K562 (cell line): ENCODE results near the gene CCDC15. TPM values are rescaled to one million over a fixed set of nuclear protein-coding genes. Genes with fewer than 3 reads are reported as not detected.

Experiments used
- ARNT ChIP-seq, 2 experiments: fragments of 450-650 bp; IDR thresholded peaks; 2 replicates each; pipeline ENCODE4 v1.6.1; 2016; ENCODE audit warnings: mild to moderate bottlenecking in 1 of 2
- CBX5 ChIP-seq: IDR thresholded peaks from 2 replicates; pipeline ENCODE4 v1.6.1; 2014; ENCODE audit warnings: low read depth, borderline replicate concordance
- E4F1 ChIP-seq: fragments of 250-450 bp; sonication (Bioruptor Pico); IDR thresholded peaks from 2 replicates; pipeline ENCODE4 v1.5.0; 2021; ENCODE audit warnings: mild to moderate bottlenecking, borderline replicate concordance
- KAT8 ChIP-seq: fragments of 450-650 bp; IDR thresholded peaks from 2 replicates; pipeline ENCODE4 v1.6.1; 2016; ENCODE audit warnings: low read depth, mild to moderate bottlenecking
- MBD2 ChIP-seq: sonication (generic); IDR thresholded peaks from 2 replicates; pipeline ENCODE4 v1.6.1; 2016; ENCODE audit warnings: low read depth, borderline replicate concordance
- MECOM ChIP-seq: fragments of 250-450 bp; sonication (Bioruptor Pico); IDR thresholded peaks from 2 replicates; pipeline ENCODE4 v1.8.0; 2022; ENCODE audit warnings: inconsistent platforms
- MEF2D ChIP-seq: conservative IDR thresholded peaks from 2 replicates; pipeline ENCODE4 v1.6.1; 2016; ENCODE audit warnings: low read depth, missing genetic modification characterization, missing compliant biosample characterization
- MTA2 ChIP-seq: fragments of 450-650 bp; IDR thresholded peaks from 2 replicates; pipeline ENCODE4 v1.6.1; 2016; ENCODE audit warnings: low read depth
- NCOR1 ChIP-seq: fragments of 450-650 bp; IDR thresholded peaks from 2 replicates; pipeline ENCODE4 v1.6.1; 2016; ENCODE audit warnings: mild to moderate bottlenecking, moderate library complexity
- NRF1 ChIP-seq, 2 experiments: fragments of 450-650 bp; IDR thresholded peaks in 1 of 2; conservative IDR thresholded peaks in 1 of 2; 2 replicates each; pipeline ENCODE4 v1.6.1; 2014; ENCODE audit warnings: mild to moderate bottlenecking in 2 of 2
- POLR3A ChIP-seq: IDR thresholded peaks from 2 replicates; pipeline ENCODE4 v1.6.1; 2011; ENCODE audit warnings: borderline replicate concordance, mild to moderate bottlenecking, moderate library complexity; ENCODE audit not compliant: insufficient read length, insufficient read depth; ENCODE audit errors: extremely low read depth
- PREB ChIP-seq: sonication (generic); formaldehyde crosslinking; IDR thresholded peaks from 2 replicates; pipeline ENCODE4 v1.8.1; 2023; ENCODE audit warnings: mild to moderate bottlenecking, missing genetic modification reagents
- PRPF4 ChIP-seq: fragments of 200-400 bp; formaldehyde crosslinking; IDR thresholded peaks from one replicate; pipeline ENCODE4 v1.6.1; 2017; ENCODE audit warnings: low read length, low read depth, mild to moderate bottlenecking; ENCODE audit not compliant: insufficient read depth, poor library complexity, severe bottlenecking
- RBBP5 ChIP-seq: fragments of 200-600 bp; sonication (generic); IDR thresholded peaks from 2 replicates; pipeline ENCODE4 v1.6.1; 2012; ENCODE audit warnings: borderline replicate concordance, mild to moderate bottlenecking, low read length, control low read depth, inconsistent platforms; ENCODE audit not compliant: insufficient read depth, poor library complexity, severe bottlenecking
- SAP30 ChIP-seq: fragments of 200-600 bp; sonication (generic); IDR thresholded peaks from 2 replicates; pipeline ENCODE4 v1.6.1; 2012; ENCODE audit warnings: borderline replicate concordance, low read depth, mild to moderate bottlenecking, moderate library complexity, low read length, control low read depth, inconsistent platforms; ENCODE audit not compliant: insufficient read depth, poor library complexity, severe bottlenecking
- U2AF2 ChIP-seq: fragments of 200-400 bp; formaldehyde crosslinking; optimal IDR thresholded peaks from 2 replicates; pipeline ENCODE3; 2017; ENCODE audit warnings: low read depth, mild to moderate bottlenecking, low read length
- USF2 ChIP-seq: sonication (generic); formaldehyde crosslinking; IDR thresholded peaks from 2 replicates; pipeline ENCODE4 v1.5.0; 2020; ENCODE audit warnings: missing genetic modification reagents
- VEZF1 ChIP-seq: fragments of 200-800 bp; sonication (Bioruptor generic); IDR thresholded peaks from 2 replicates; pipeline ENCODE4 v1.6.1; 2017; ENCODE audit warnings: missing genetic modification characterization, missing compliant biosample characterization
- YY1 ChIP-seq, 3 experiments: IDR thresholded peaks; 2 replicates each; pipeline ENCODE4 v1.6.1; 2011; ENCODE audit warnings: low read length in 2 of 3, mild to moderate bottlenecking in 2 of 3, moderate library complexity in 2 of 3, borderline replicate concordance in 1 of 3, control low read depth in 1 of 3, low read depth in 1 of 3; ENCODE audit not compliant: insufficient read depth in 3 of 3, insufficient replicate concordance in 2 of 3, control insufficient read depth in 1 of 3, insufficient read length in 1 of 3; ENCODE audit errors: extremely low read depth in 1 of 3
- ZNF140 ChIP-seq: fragments of 250-450 bp; sonication (Bioruptor Pico); IDR thresholded peaks from 2 replicates; pipeline ENCODE4 v1.8.0; 2021; ENCODE audit warnings: moderate library complexity, mild to moderate bottlenecking, inconsistent platforms
- ZNF644 ChIP-seq: fragments of 200-800 bp; sonication (Bioruptor generic); IDR thresholded peaks from 2 replicates; pipeline ENCODE4 v1.6.1; 2016; ENCODE audit warnings: low read depth, missing genetic modification characterization, missing compliant biosample characterization
- polyA plus RNA-seq, 8 experiments: library from polyadenylated mRNA; depleted of rRNA in 4 of 8; stranded (reverse) in 5 of 8; unstranded in 3 of 8; fragments of >200 nt; fragmentation: Nextera tagmentation in 2 of 8; fragmentation: Illumina TruSeq in 1 of 8; extraction: Ambion mirVana in 2 of 8; extraction: Trizol in 1 of 8; gene quantifications; 2 replicates each; pipeline versions ENCODE4 v1.2.1 to v1.2.3, GENCODE V29; 2011 to 2014; ENCODE audit warnings: inconsistent platforms in 1 of 8, missing spikeins in 1 of 8
- total RNA-seq, 7 experiments: library from RNA; depleted of rRNA in 6 of 7; stranded (reverse); fragments of >200 nt in 6 of 7; fragmentation: Illumina TruSeq in 2 of 7; extraction: Trizol in 2 of 7; gene quantifications; 2 replicates each; pipeline versions ENCODE4 v1.2.1 to v1.2.3, GENCODE V29; 2011 to 2021; ENCODE audit warnings: low replicate concordance in 1 of 7

The CCDC15 gene
- total and polyA plus RNA-seq, 9 of the 15 experiments (the other 6 are each of a cell fraction or from before 2014, with no cell fraction given), result 1.9 to 9.2 (median 3.9) TPM

GRCh38 chr11:125074511-125075241 is 120.7 kb downstream of the CCDC15 start (continued):
- no peak for TF ChIP-seq KAT8
- no peak for TF ChIP-seq MECOM (CRISPR knock-in tag)
- TF ChIP-seq E4F1 (CRISPR knock-in tag), result no peak
- peak; percentile 77 for TF ChIP-seq NCOR1
- TF ChIP-seq YY1 (IDR thresholded peaks at IDR 0.05; ENCODE audit: borderline replicate concordance in 1 of 3, control insufficient read depth in 1 of 3, extremely low read depth in 1 of 3, insufficient read depth in 3 of 3, insufficient read length in 1 of 3, insufficient replicate concordance in 2 of 3, low read depth in 1 of 3, low read length in 2 of 3), result no peak
- TF ChIP-seq CBX5, result no peak
- no peak for TF ChIP-seq POLR3A
- no peak for TF ChIP-seq PREB (CRISPR knock-in tag)
- no peak for TF ChIP-seq RBBP5
- peak; percentile 84 for TF ChIP-seq MTA2
- TF ChIP-seq ZNF644 (tag), result no peak
- peak; percentile 56; the same call in 1 of the 2 replicates for TF ChIP-seq VEZF1 (CRISPR knock-in tag)
- no peak for TF ChIP-seq ZNF140 (CRISPR knock-in tag)
- TF ChIP-seq PRPF4, result no peak
- TF ChIP-seq ARNT (IDR thresholded peaks at IDR 0.05), result no peak
- TF ChIP-seq U2AF2, result no peak
- TF ChIP-seq NRF1 (conservative IDR thresholded peaks at IDR 0.05 in 1 of 2, IDR thresholded peaks at IDR 0.05 in 1 of 2), result no peak
- no peak for TF ChIP-seq USF2 (CRISPR knock-in tag)
- peak; percentile 30; the same call in 1 of the 2 replicates for TF ChIP-seq MEF2D (tag)
- TF ChIP-seq SAP30, result no peak
- no peak for TF ChIP-seq MBD2
